ENCODE results near the gene OR2A2.
"Not testable (repeated sequence)": the region's sequence is repeated elsewhere in the genome, so short reads cannot be mapped to it uniquely, and the experiment has no call there.

Gene OR2A2

GRCh38 chr7:144109283-144109682 is at the start of gene OR2A2:
TSS of gene OR2A2 (plus strand) at chr7:144109583. CDS start at chr7:144109583, 0 bp downstream.
- no peak for DNase-seq

GRCh38 chr7:144063710-144064109 is 45.7 kb upstream of the OR2A2 start:
- DNase-seq: peak in 2 of 3 donors; percentile 9 to 21

- no peak for DNase-seq
Observed at GRCh38 chr7:144069511-144069910, 39.9 kb upstream of the OR2A2 start, which contains the start of gene OR2A25. TSS of gene OR2A25 (plus strand) at chr7:144069811. CDS start at chr7:144074220, 4,409 bp downstream.

GRCh38 chr7:144069953-144070352 is 39.4 kb upstream of the OR2A2 start:
- DNase-seq: no peak

- DNase-seq: no peak
Observed at GRCh38 chr7:144074374-144074773, 35.0 kb upstream of the OR2A2 start.

GRCh38 chr7:144085978-144086377 is 23.4 kb upstream of the OR2A2 start, which contains the start of gene OR2A12:
TSS of gene OR2A12 (plus strand) at chr7:144086278. CDS start at chr7:144095108, 8,830 bp downstream.
- no peak for DNase-seq

GRCh38 chr7:144086730-144087129 is 22.7 kb upstream of the OR2A2 start:
- DNase-seq: no peak

GRCh38 chr7:144087230-144087629 is 22.2 kb upstream of the OR2A2 start:
- DNase-seq: no peak

- no peak for DNase-seq
Observed at GRCh38 chr7:144090667-144091066, 18.7 kb upstream of the OR2A2 start.

GRCh38 chr7:144098776-144099175 is 10.6 kb upstream of the OR2A2 start:
- no peak for DNase-seq

- no peak for DNase-seq
Observed at GRCh38 chr7:144100607-144101006, 8.8 kb upstream of the OR2A2 start.

- no peak for DNase-seq
Observed at GRCh38 chr7:144102041-144102440, 7.3 kb upstream of the OR2A2 start.

GRCh38 chr7:144105211-144105610 is 4.2 kb upstream of the OR2A2 start:
- DNase-seq: no peak

- DNase-seq: no peak
Observed at GRCh38 chr7:144110272-144110671, 889 bp downstream of the OR2A2 start.

GRCh38 chr7:144113651-144114050 is 4.3 kb downstream of the OR2A2 start:
- DNase-seq: no peak

- no peak for DNase-seq
Observed at GRCh38 chr7:144118341-144118740, 9.0 kb downstream of the OR2A2 start.

GRCh38 chr7:144122876-144123275 is 13.5 kb downstream of the OR2A2 start, which contains the start of gene OR2A14:
TSS of gene OR2A14 (plus strand) at chr7:144123176. CDS start at chr7:144129113, 5,937 bp downstream.
- DNase-seq: no peak

GRCh38 chr7:144127714-144128334 is 18.4 kb downstream of the OR2A2 start:
- DNase-seq: peak; percentile 78 to 93 (median 87)

GRCh38 chr7:144129601-144130000 is 20.2 kb downstream of the OR2A2 start:
- DNase-seq: not testable (repeated sequence)

- DNase-seq: no peak
Observed at GRCh38 chr7:144130730-144131129, 21.3 kb downstream of the OR2A2 start.

GRCh38 chr7:144132262-144132661 is 22.9 kb downstream of the OR2A2 start:
- DNase-seq: no peak

- DNase-seq: peak in 1 of 3 donors; percentile 4
Observed at GRCh38 chr7:144133307-144133706, 23.9 kb downstream of the OR2A2 start.

GRCh38 chr7:144134116-144134515 is 24.7 kb downstream of the OR2A2 start:
- no peak for DNase-seq

- DNase-seq: no peak
Observed at GRCh38 chr7:144137501-144137900, 28.1 kb downstream of the OR2A2 start.

GRCh38 chr7:144142187-144142586 is 32.8 kb downstream of the OR2A2 start:
- no peak for DNase-seq

Data from suppressor macrophage treated with lipopolysaccharide for 1 hour (primary cell).